Neural progenitor cell (in vitro differentiated cells): ENCODE data around the gene UBE2L5.

Experiments used
- CTCF ChIP-seq: fragments of 200-600 bp; sonication (generic); IDR thresholded peaks from 2 replicates; pipeline ENCODE4 v1.5.1; 2017; ENCODE audit warnings: antibody characterized with exemption, mild to moderate bottlenecking
- EZH2 ChIP-seq: fragments of 200-600 bp; sonication (generic); IDR thresholded peaks from 2 replicates; pipeline ENCODE4 v1.6.1; 2017; ENCODE audit warnings: antibody characterized with exemption, mild to moderate bottlenecking, moderate library complexity

DNA sequence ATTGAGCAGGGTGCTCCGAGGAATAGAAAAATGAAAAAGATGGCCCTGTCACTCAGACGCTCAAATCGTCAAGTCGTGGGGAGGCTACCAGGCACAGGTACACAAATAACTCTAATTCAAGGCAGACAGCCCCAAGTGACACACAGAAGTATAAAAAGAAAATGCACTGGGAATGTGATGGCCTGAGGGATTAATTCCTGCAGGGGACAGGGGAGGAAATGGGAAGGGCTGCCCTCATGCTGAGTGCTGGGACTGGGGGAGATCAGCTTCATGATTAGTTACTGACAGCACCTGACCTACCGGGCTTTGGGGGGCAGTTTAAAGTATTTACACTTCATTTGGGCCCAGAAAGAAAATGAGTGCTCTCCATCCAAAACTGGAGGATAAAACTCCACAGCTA is 20.9 kb upstream of the UBE2L5 start:
- TF ChIP-seq CTCF, result no peak
- TF ChIP-seq EZH2, result no peak
